NK-92 (cell line): ENCODE measurements around the gene EID2B.

ENCODE experiments used
- DNase-seq: peaks from one replicate; lab custom pipeline; 2025; ENCODE audit not compliant: unreplicated experiment; lab: John Stamatoyannopoulos, UW

Gene EID2B

DNA sequence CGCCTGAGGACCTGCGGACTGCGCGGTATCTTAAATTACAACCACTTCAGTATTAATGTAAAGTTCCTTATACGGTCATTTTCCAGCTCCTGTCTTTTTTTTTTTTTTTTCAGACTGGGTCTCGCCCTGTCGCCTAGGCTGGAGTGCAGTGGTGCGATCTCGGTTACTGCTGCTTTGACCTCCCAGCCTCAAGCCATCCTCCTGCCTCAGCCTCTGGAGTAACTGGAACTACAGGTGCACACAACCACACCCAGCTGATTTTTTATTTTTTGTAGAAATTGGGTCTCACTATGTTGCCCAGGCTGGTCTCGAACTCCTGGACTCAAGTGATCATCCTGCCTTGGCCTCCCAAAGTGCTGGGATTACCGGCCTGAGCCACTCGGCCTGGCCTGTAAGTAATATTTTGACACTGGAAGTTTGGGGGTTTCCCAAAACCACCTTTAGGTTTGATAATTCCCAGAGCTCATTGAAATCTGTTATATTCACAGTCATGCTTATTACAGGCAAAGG is 406 bp upstream of the EID2B start:
- no peak for DNase-seq

DNA sequence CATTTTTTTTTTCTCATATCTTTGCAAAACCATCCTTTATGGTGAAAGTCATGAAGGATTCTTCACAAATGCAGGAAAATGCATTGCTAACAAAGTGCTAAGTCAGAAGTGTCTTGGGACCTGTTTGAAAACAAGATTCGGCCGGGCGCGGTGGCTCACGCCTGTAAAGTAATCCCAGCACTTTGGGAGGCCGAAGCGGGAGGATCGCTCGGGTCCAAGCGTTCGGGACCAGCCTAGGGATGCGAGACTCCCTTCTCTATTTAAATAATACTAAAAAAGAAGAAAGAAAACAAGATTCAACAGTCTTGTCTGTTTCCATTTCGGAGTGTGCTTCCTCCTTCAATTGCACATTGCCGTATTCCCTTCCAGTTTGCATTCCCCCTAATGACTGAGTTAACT is 819 bp downstream of the EID2B start:
- no peak for DNase-seq

DNA sequence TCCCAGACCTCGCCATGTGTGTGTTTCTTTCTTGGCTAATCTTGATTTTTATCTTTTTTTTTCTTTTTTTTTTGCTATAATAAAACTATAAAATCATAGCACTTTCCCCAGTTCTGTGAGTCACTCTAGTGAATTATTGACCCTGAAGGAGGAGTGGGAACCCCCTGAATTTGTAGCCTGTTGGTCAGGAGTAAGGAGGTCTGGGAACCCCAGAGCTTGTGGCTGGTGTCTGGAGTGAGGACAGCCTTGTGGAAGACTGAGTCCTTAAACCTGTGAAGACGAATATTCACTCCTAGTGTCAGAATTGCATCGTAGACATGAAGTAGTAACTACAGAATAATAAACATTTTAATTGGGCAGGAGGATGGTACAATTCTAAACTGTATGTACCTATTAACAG is 7.4 kb downstream of the EID2B start:
- no peak for DNase-seq

DNA sequence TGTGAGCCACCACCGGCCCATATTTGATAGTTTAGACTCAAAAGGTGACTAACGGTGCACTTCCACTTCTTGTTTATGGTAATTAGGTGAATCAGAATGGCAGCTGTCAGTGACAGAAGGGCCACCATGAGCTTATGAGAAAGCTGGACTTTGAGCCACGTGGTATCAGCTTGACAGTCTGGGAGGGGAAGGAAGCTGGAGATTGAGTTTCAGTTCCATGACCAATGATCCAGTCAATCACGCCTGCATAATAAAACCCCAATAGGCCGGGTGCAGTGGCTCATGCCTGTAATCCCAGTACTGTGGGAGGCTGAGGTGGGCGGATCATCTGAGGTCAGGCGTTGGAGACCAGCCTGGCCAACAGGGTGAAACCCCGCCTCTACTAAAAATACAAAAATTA is 8.2 kb downstream of the EID2B start:
- DNase-seq: no peak

DNA sequence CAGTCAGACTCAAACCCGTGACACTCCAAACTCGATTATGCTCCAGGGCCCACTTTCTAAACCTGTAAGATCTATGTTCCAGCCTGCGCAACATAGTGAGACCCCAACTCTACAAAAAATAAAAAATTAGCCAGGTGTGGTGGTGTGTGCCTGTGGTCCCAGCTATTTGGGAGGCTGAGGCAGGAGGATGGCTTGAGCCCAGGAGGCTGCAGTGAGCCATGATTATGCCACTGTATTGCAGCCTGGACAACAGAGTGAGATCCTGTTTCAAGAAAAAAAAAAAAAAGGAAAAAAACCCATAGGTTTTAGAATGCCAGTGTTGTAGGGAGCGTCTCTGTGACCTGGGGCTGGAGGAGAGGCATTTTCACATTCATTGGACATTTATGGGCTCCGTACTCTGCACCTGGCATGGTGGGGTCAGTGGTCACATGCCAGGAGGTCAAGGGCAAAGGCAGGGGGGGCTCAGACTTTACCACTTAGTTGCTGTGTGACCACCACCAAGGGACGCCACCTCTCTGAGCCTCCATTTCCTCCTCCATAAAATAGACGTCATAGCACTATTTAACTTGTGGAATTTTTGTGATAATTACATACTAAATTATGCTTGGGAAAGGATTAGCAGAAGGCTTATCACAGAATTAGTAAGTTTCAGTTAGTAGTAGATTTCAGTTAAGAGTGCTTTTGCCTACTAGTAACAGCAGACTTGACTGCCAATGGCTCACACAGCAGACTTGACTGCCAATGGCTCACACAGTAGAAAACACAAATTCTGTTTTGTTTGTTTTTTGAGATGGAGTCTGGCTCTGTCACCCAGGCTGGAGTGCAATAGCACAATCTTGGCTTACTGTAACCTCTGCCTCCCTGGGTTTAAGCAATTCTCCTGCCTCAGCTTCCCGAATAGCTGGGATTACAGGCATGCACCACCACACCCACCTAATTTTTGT is 11.8 kb downstream of the EID2B start:
- no peak for DNase-seq

DNA sequence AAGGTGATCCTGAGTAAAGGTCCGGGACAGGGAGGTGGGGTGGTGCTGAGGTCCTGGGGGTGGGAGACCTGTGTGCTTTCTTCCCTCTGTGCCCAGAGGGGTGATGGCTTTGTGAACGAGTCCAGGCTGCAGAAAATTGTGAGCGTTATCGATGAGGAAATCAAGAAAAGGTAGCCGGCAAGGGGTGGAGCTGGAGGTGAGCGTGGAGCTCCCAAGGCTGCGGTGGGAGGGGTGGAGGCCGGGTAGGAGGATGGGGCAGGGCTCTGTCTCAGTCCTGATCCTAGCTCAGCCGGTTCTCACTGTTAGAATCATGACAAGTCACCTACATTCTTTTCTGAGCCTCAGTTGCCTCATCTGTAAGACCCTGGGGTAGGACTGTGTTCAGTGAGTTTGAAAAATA is 13.7 kb downstream of the EID2B start:
- DNase-seq: no peak

DNA sequence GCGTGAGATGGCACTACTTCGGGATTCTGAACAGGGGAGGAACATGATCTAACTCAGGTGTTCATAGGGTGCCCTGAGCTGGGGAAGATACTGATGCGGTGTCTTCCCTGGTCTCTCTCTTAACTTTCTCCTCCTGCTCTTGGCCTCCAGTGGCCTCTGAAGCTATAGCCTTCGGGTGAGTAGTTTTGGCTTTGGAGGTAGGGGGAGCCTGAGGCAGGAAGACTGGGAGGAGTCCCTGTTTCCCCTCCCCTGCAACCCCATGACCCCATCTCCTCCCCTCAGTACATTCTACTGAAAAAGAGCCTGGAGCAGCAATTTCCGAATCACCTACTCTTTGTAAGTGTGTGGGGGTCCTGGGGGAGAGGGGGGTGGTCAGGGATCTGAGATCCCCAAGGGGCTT is 14.2 kb downstream of the EID2B start:
- no peak for DNase-seq

DNA sequence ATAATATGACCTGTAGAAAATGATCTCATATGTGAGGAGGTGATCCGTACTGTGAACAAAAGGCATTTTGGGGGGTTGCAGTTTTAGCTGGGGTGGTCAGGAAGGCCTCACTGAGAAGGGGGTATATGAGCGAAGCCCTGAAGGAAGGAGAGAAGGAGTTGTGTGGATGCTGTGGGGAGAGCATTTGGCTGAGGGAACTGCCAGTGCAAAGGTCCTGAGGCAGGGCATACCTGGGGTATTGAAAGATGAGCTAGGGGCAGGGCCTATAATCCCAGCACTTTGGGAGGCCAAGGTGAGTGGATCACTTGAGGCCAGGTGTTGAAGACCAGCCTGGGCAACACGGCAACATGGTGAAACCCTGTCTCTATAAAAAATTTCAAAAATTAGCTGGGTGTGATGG is 15.2 kb downstream of the EID2B start:
- DNase-seq: no peak

DNA sequence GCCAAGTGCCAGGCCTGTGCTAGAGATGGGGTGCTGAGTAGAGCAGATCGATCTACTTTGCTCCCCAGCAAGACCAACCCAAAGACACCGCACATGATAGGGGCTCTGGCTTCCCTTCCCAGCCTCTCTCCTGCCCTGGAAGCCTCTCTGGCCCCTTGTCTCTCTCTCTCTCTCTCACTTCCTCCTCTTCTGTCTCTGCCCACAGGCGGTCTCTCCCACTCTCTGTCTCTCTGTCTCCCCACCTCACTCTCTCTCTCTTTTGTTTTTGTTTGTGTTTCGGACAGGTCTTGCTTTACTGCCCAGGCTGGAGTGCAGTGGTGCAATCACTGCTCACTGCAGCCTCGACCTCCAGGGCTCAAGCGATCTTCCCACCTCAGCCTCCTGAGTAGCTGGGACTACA is 16.4 kb downstream of the EID2B start:
- DNase-seq: no peak

DNA sequence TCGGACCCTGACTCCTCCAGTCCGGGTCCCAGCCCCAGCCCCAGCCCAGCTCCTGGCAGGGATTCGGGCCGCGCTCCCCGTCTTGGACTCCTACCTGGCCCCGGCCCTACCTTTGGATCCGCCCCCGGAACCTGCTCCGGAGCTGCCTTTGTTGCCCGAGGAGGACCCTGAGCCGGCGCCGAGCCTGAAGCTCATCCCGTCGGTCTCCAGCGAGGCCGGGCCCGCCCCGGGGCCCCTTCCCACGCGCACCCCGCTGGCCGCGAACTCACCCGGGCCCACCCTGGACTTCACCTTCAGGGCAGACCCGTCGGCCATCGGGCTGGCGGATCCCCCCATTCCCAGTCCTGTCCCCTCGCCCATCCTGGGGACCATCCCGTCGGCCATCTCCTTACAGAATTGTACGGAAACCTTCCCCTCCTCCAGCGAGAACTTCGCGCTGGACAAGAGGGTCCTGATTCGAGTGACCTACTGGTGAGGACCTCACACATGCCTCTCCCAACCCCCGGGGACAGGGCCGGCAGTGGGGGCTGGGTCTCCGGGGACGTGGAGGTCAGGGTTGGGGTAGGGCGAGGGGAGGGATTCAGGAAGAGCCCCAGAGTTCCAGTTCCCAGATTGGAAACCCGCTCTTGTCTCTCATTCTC is 17.0 kb downstream of the EID2B start:
- DNase-seq: no peak

DNA sequence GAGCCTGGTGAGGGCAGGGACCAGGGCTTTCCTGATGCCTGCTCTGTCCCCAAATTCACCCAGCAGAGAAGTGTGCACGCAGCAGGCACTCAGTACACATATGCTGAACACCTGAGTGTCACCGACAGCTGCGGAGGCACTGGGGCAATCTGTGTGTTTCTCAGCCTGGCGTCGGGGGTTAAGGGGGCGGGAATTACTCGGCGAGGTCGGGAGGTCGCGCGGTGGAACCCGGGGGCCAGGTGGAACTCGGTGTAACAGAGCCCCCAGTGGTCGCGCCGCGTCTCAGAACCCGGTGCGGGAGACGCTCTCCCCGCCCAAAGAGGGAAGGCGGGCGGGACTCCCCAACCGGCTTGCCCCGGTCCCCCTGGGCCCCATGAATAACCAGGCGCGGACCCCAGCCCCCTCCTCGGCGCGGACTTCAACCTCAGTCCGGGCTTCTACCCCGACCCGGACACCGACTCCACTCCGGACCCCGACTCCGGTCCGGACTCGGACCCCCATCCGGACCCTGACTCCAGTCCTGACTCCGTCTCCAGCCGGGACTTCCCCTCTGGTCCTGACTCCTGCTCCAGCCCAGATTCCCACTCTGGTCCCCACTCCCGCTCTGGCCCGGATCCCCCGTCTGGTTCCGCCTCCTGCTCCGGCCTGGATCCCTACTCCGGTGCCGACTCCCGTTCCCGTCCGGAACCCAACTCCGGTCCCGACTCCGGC is 17.7 kb downstream of the EID2B start, which contains the start of gene SELENOV:
Gene SELENOV (plus strand): TSS at position 300 of the 711 bp plus-strand sequence. CDS start 74 bp downstream, at position 374.
- DNase-seq: no peak

DNA sequence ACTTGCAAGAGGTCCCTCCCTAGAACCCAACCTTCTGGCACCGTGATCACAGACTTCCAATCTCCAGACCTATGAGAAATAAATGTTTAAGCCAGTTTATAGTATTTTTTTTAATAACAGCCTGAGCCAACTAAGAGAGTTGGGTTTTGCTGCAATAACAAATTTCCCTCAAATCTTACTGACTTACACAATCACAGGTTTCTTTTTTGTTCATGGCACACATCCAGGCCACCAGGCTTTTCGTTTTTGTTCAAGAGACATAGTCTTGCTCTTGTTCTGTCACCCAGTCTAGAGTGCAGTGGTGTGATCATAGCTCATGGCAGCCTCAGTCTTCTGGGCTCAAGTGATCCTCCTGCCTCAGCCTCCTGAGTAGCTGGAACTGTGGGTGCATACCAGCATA is 19.7 kb downstream of the EID2B start:
- no peak for DNase-seq

DNA sequence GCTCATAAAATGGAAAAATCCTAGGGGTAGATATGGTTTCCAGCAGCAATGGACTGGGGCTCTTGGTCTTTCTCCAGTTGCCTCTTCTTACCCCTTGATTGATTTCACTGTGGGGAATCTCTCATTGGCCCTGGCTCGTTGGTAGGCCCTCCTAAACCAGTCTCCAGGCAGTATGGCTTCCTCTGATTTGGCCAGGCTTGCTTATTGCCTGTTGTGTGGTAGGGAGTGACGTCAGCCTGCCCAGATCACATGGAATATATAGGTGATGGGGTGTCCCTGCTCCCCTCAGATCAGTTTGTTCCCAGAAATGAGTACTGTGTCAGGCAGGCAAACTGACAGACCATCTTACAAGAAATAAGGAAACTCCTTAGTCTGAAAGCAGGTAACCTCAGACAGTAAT is 23.4 kb downstream of the EID2B start:
- no peak for DNase-seq

DNA sequence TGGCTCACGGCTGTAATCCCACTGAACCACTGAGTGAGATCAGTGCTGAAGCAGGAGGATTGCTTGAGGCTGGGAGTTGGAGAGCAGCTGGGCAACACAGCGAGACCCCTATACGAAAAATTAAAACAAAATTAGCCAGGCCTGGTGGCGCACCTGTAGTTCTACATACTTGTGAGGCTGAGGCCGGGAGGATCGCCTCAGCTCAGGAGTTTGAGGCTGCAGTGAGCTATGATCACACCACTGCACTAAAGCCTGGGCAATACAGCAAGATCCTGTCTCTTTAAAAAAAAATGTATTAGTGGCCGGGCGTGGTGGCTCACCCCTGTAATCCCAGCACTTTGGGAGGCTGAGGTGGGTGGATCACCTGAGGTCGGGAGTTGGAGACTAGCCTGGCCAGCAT is 24.0 kb downstream of the EID2B start:
- no peak for DNase-seq

DNA sequence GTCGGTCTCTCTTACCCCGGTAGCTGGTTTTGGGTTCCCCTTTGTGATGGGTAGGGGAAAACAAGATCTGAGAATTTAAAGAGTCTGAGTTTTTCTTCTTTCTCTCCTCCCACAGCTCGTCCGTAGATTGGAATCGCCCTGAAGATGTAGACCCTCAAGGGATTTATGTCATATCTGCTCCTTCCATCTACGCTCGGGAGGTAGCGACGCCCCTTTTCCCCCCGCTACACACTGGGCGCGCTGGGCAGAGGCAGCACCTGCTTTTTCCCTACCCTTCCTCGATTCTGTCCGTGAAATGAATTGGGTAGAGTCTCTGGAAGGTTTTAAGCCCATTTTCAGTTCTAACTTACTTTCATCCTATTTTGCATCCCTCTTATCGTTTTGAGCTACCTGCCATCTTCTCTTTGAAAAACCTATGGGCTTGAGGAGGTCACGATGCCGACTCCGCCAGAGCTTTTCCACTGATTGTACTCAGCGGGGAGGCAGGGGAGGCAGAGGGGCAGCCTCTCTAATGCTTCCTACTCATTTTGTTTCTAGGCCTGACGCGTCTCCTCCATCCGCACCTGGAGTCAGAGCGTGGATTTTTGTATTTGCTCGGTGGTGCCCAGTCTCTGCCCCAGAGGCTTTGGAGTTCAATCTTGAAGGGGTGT is 24.8 kb downstream of the EID2B start:
- DNase-seq: no peak

DNA sequence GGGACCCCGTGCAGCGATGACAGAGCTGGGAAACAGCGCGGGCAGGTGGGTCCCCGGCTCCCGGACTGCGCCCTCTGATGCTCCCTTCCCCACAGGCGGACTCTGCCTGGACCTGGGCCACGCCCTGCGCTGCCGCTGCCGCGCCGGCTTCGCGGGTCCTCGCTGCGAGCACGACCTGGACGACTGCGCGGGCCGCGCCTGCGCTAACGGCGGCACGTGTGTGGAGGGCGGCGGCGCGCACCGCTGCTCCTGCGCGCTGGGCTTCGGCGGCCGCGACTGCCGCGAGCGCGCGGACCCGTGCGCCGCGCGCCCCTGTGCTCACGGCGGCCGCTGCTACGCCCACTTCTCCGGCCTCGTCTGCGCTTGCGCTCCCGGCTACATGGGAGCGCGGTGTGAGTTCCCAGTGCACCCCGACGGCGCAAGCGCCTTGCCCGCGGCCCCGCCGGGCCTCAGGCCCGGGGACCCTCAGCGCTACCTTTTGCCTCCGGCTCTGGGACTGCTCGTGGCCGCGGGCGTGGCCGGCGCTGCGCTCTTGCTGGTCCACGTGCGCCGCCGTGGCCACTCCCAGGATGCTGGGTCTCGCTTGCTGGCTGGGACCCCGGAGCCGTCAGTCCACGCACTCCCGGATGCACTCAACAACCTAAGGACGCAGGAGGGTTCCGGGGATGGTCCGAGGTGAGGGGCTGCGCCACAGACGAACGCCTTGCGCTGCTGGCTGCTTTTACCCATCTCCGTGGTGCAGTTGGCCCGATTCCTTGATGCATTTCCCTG is 25.5 kb downstream of the EID2B start:
- no peak for DNase-seq

DNA sequence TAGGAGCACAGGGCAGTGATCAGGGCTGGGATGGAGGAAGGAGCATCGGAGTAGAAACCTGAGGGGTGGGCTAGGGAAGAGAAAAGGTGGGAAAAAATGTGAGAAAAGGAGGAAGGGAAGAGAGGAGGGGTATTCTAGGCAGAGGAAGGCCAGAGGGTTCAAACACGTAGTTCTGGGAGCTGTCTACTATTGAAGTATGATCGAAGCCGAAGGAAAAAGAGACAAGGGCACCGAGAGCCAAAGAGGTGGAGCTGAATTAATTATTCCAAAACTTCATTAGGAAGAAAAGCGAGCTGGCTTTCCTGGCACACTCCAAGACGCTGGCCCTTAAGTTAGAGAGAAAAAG is 26.1 kb downstream of the EID2B start:
- no peak for DNase-seq

DNA sequence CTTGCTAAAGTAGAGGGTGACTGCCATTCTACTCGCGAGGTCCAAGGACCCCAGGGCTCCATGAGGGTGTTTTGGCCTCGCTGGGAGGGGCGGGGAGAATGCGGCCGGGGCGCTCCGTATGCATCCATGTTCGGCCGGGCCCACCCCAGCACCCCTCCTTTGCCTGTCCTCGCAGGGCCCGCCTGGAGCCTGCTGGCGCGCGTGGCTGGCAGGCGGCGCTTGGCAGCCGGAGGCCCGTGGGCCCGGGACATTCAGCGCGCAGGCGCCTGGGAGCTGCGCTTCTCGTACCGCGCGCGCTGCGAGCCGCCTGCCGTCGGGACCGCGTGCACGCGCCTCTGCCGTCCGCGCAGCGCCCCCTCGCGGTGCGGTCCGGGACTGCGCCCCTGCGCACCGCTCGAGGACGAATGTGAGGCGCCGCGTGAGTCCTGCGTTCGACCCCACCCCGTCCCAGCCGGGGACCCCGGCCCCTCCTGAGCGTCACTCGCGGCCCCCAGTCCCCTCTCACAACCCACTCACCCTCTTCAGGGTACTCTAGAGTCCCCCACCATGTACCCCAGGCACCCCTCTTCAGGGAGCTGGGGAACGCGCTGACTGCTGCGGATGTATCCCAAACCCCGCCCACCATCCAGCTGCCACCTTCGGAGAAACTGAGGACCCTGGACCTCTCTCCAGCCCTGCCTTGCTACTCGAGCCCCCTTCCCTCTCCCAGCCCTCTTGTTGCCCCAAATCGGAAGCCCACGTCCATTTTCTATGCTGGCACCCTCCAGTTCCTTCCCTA is 29.8 kb downstream of the EID2B start:
- DNase-seq: no peak

DNA sequence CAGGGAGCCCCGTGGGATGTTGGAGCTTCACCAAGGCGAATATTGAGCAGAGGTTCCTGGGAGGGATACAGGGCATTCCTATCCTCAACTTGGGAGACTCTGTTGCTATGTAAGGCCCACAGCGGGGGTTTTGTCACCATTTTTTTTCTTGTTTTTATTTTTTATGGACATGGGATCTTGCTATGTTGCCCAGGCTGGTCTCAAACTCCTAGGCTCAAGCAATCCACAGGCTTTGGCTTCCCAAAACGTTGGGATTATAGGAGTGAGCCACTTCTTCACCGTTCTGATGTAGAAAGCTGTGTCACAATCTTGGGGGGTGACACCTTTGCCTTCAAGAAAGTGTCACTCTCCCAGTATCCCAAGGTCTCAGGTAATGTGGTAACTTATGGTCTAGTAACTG is 31.3 kb downstream of the EID2B start:
- DNase-seq: no peak

DNA sequence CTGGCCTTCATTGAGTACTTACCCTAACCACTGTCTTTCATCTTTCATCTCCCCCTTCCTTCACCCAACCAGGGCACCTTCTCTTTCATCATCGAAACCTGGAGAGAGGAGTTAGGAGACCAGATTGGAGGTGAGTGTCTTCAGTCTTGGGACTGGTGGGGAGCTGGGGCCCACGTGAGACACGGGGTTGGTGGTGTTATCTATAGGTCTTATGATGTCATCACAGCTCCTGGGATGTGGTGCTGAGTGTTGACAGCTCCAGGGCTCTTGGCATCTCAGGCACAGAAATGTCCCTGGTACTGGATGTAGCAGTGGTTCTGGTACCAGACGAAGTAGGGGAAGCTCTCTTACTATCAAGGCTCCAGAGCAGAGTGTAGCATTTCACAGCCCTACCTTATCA is 32.1 kb downstream of the EID2B start:
- DNase-seq: no peak
